RWPE1 (cell line): Measurements from ENCODE around the gene DSTN.

Experiments
- CTCF ChIA-PET: fragments of 350-600 bp; sonication (Branson Sonifier 250); formaldehyde crosslinking; extraction: SDS; loops from one replicate; lab custom pipeline; 2021; lab: Yijun Ruan, JAX
- POLR2A ChIA-PET: fragments of 400-600 bp; formaldehyde crosslinking; extraction: SDS; loops from one replicate; lab custom pipeline; 2020; ENCODE audit warnings: antibody characterized with exemption; ENCODE audit not compliant: low non-redundant PET; lab: Yijun Ruan, JAX
- DNase-seq: peaks from one replicate; pipeline ENCODE4 v3.0.0; 2012; ENCODE audit warnings: low spot score
- H3K27ac ChIP-seq: fragments of 450-650 bp; 2 replicates; pipeline ENCODE4 v1.5.1; 2017
- TF ChIP-seq, protein P1 (sequence below): fragments of 450-650 bp; conservative IDR thresholded peaks from 2 replicates; pipeline ENCODE4 v1.5.1; 2017; ENCODE audit warnings: low read depth, mild to moderate bottlenecking

The DSTN gene

DNA sequence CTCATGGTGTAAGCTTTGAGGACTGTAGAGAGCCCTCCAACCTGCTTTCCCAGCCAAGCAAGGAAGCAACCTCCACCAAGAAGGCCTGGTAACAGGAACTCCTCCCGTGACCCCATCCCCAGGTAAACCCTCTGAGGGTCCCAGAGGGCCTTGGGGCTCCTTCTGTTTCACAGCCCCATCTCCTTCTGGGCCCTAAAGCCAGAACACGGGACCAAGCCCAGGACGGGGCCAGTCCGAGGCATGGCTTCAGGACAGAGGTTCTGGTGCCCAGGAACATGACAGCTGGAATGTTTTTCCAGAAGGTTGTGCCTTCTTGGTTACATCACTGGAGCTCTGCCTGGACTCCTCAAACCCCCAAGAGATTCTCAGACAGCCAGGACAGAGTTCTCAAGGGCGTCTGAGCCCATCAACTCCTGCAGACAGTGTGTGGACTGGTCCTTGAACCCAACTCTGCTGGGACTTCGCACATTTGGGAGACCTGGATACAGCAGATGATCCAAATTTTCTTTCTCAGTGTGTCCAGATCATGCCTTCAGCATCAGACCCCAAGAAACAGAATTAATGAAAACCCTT lies 69.0 kb downstream of the DSTN start:
- no peak overlapping the region for H3K27ac ChIP-seq
- DNase-seq: no peak
- CTCF ChIA-PET: no interaction called here
- POLR2A ChIA-PET: interaction anchor here (0.6 to 0.7 kb wide), 2 partner anchors 14 to 315 kb away, joined by 3 to 8 read pairs; no protein-coding TSS in a partner anchor
- TF ChIP-seq, protein P1, sequence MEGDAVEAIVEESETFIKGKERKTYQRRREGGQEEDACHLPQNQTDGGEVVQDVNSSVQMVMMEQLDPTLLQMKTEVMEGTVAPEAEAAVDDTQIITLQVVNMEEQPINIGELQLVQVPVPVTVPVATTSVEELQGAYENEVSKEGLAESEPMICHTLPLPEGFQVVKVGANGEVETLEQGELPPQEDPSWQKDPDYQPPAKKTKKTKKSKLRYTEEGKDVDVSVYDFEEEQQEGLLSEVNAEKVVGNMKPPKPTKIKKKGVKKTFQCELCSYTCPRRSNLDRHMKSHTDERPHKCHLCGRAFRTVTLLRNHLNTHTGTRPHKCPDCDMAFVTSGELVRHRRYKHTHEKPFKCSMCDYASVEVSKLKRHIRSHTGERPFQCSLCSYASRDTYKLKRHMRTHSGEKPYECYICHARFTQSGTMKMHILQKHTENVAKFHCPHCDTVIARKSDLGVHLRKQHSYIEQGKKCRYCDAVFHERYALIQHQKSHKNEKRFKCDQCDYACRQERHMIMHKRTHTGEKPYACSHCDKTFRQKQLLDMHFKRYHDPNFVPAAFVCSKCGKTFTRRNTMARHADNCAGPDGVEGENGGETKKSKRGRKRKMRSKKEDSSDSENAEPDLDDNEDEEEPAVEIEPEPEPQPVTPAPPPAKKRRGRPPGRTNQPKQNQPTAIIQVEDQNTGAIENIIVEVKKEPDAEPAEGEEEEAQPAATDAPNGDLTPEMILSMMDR: no peak

DNA sequence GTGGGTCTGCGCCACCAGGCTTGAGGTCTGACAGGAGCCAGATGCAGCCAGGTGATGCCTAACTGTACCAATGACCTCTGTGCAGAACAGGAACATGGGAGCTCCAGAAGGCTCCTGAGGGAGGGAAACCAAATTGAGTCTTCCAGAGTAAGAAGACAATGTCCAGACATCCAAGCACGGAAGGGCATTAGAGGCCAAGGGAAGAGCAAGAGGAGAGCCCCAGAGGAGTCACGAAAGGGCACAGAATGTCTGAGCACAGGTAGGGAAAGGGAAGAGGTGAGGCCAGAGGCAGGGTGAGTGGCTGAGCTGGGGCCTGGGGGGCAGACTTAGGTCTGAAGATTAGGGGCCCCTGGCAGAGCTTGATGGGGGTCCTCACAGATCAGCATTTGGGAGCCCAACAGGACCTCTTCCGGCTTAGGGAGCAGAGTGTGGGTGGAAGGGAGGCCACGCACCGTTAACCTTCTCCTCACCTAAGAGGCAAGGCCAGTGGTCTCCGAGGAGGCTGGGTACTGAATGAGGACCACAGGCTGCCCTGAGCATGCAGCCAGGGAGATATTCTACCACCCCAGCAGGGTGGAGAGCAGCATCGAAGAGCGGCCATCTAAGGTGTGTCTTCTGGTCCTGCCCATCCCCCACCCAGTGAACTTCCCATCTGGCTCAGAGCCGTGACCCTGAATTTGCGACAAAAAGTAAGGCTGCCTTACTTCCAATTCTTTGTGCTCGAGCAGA lies 70.4 kb downstream of the DSTN start:
- TF ChIP-seq, protein P1: no peak
- DNase-seq: no peak
- ChIA-PET CTCF (no interaction called here), POLR2A (no interaction called here)
- 0 out of 2 replicates have a peak overlapping the region, but pooled peaks have one; percentile 3 for H3K27ac ChIP-seq

DNA sequence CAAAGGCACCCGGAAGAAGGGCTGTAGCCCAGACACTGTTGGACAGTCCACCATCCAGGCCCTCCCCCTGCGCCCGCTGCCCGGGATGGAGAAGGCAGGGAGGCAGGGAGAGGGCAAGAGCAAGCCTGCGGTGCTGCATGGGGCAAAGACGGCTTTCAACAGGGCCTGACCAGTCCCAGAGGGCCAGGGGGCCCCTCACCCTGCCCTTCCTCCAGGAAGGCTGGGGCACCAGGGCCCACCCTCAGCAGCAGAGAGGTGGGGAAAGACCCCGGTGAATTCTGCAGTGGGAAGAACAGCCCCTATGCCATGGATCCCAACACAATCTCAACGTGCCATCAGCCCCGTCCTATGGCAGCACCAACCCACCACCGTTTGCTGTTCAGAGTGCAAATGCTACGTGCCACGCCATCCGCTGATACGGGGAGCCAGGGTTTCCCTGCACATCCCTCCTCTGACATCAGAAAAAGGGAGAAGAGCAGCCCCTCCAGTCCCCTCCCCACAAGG lies 71.1 kb downstream of the DSTN start:
- ChIA-PET CTCF (no interaction called here), POLR2A (no interaction called here)
- 0 out of 2 replicates have a peak overlapping the region, but pooled peaks have one; percentile 3 for H3K27ac ChIP-seq
- TF ChIP-seq, protein P1: no peak
- no peak for DNase-seq

DNA sequence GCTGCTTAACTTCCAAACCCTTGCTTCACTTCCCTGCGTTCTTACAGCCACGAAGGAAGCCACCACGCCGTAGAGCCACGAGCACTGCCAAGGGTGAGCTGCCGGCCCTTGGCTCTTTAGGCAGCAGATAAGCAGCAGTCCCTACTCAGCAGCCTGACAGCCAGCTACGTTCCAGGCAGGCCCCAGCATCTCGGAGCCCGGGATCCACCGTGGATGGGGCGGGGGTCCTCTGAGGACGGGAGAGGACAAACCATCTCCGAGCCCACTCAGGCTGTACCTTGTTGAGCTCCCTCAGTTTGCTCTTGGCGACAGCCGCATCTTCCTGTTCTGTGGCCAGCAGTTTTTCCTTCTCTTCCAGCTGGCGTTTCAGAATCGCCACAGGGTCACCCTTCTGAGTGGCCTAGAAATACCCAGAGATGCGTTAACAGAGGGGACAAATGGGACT lies 71.7 kb downstream of the DSTN start:
- POLR2A ChIA-PET: no interaction called here
- TF ChIP-seq, protein P1: no peak
- H3K27ac ChIP-seq: no peak overlapping the region
- CTCF ChIA-PET: interaction anchor here (0.6 kb wide), 1 partner anchor 701 kb away, joined by 3 read pairs; no protein-coding TSS in a partner anchor
- no peak for DNase-seq

DNA sequence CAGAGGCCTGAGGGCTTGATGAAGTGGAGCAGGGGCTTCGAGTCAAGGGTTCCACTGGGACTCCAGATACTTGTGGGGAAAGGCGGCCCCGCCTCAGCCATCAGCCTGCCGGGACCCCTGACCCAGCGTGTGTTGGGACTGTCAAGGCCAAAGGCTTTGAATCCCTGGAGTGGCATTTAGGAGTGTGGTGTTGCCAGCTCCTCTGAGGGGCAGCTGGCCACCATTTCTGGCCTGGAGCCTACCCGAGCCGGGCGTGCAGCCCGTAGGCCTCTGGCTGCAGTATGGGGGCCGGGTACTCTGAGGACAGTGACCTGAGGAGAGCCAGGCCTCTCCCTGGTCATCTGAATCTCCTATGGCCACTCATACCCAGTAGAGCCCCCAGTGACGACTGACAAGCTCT lies 72.1 kb downstream of the DSTN start:
- H3K27ac ChIP-seq: no peak overlapping the region
- POLR2A ChIA-PET: no interaction called here
- TF ChIP-seq, protein P1: no peak
- no peak for DNase-seq
- CTCF ChIA-PET: interaction anchor here (0.6 kb wide), 1 partner anchor 700 kb away, joined by 3 read pairs; no protein-coding TSS in a partner anchor

DNA sequence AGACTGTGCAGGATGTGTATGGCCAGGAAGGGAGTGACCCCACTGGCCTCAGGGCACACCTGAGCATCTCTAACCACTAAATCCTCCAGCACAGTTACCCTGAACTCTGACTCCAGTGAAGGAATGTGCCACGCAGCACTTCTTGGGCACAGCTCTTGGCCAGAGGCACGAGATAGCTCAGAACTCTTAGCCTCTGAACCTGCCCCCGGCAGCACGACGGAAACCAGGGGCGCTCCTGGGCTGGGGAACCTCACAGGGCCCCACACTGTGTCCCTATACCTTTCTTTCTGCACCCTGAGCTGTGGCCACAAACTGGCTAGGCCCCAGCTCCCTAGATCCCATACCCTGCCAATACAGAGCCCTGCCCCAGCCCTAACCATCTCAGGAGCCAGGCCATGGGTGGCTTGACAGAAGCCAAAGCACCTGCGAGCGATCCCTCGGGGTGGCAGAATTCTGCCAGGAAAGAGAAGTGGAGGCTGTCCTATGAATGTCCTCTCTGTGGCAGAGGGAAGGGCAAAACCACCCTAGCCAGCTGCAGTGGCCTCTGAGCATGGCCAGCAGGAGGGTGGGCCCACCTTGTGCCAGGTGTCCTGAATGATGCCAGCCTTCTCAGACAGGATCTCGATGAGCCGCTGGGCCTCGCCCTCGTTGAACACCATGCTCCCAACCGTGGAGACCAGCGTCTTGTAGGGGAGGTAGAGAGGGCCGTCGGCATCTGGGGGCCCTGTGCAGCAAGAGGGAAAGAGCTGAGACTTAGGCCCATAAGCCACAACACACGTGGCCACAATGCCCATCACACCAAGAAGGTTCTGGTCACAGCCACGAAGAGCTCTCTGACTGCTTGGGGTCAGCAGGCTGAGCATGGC lies 72.8 kb downstream of the DSTN start:
- POLR2A ChIA-PET: no interaction called here
- CTCF ChIA-PET: interaction anchor here (1.1 kb wide), 1 partner anchor 9 kb away, joined by 3 read pairs; no protein-coding TSS in a partner anchor

More for the DNA sequence above, 72.8 kb downstream of the DSTN start:
- DNase-seq: no peak
- no peak overlapping the region for H3K27ac ChIP-seq
- TF ChIP-seq, protein P1: no peak
